NCI-H2029 (cell line): ENCODE results near the gene NOTCH1.

Experiments used
- DNase-seq: peaks from one replicate; lab custom pipeline; 2025; lab: John Stamatoyannopoulos, UW

The NOTCH1 gene

GRCh38 chr9:136531904-136532798 is 13.7 kb downstream of the NOTCH1 start:
- no peak for DNase-seq

- no peak for DNase-seq
These were observed 14.5 kb downstream of the NOTCH1 start for GRCh38 chr9:136531186-136531903.

- no peak for DNase-seq
These were observed 15.3 kb downstream of the NOTCH1 start for GRCh38 chr9:136530461-136531089.

- no peak for DNase-seq
These were observed 16.1 kb downstream of the NOTCH1 start for GRCh38 chr9:136529516-136530460.

GRCh38 chr9:136528716-136529341 is 17.0 kb downstream of the NOTCH1 start:
- no peak for DNase-seq

- no peak for DNase-seq
These were observed 17.8 kb downstream of the NOTCH1 start for GRCh38 chr9:136527721-136528710.

GRCh38 chr9:136527131-136527530 is 18.7 kb downstream of the NOTCH1 start:
- no peak for DNase-seq

GRCh38 chr9:136526625-136527066 is 19.2 kb downstream of the NOTCH1 start:
- peak; percentile 32 for DNase-seq

GRCh38 chr9:136525841-136526499 is 19.9 kb downstream of the NOTCH1 start:
- no peak for DNase-seq

- no peak for DNase-seq
These were observed 20.6 kb downstream of the NOTCH1 start for GRCh38 chr9:136525207-136525606.

- DNase-seq: no peak
These were observed 23.3 kb downstream of the NOTCH1 start for GRCh38 chr9:136522314-136523237.

- DNase-seq: no peak
These were observed 24.3 kb downstream of the NOTCH1 start for GRCh38 chr9:136521537-136521936.

GRCh38 chr9:136520053-136520540 is 25.8 kb downstream of the NOTCH1 start:
- no peak for DNase-seq

GRCh38 chr9:136519263-136520052 is 26.4 kb downstream of the NOTCH1 start:
- DNase-seq: no peak

GRCh38 chr9:136518623-136519022 is 27.2 kb downstream of the NOTCH1 start:
- DNase-seq: no peak

- no peak for DNase-seq
These were observed 27.9 kb downstream of the NOTCH1 start for GRCh38 chr9:136517950-136518349.
